HG03469 (cell line): Measurements from ENCODE around the gene USP2.

ENCODE experiments used
- ATAC-seq: cut with Tn5 transposase; IDR thresholded peaks from one replicate; pipeline ENCODE4 v1.9.1; 2021; ENCODE audit warnings: mild to moderate bottlenecking, moderate library complexity, moderate number of reproducible peaks; ENCODE audit not compliant: unreplicated experiment

Gene USP2

GRCh38 chr11:119323532-119324033 is 57.9 kb downstream of the USP2 start:
- ATAC-seq: no peak

DNA sequence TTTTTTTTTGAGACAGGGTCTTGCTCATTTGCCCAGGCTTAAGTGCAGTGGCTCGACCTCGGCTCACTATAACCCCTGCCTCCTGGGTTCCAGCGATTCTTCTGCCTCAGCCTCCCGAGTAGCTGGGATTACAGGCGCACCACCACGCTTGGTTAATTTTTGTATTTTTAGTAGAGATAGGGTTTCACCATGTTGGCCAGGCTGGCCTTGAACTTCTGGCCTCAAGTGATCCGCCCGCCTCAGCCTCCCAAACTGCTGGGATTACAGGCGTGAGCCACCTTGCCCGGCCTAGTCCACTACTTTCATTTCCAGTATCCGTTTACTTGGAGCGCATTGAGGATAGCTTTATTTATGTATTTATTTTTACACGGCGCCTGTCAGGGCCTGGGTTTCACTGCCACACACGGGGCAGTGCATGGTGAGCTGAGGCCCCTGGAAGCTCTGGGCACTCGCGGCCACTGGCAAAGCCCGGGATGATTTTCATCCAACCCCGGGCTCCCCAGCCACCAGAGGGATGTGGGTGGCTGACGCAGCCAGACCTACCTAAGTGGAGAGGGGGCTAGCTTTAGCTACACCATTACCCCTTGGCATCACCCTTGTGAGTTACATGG is 58.5 kb downstream of the USP2 start:
- no peak for ATAC-seq

DNA sequence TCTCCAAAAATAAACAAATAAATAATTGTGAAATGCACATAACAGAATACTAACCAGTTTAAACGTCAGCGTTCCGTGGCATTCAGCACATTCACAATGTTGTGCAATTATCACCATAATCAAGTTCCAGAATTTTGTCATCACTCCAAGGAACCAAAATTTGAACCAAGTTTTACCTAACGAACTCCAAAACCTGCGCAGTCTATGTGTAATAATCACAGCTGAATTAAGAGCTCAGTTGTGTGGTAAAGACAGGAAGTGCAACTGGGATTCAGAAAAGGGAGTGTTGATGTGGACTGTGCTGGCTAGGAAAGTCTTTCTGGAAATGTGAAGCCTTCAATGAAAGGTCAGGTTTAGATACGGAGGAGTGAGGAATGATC is 59.1 kb downstream of the USP2 start:
- no peak for ATAC-seq

DNA sequence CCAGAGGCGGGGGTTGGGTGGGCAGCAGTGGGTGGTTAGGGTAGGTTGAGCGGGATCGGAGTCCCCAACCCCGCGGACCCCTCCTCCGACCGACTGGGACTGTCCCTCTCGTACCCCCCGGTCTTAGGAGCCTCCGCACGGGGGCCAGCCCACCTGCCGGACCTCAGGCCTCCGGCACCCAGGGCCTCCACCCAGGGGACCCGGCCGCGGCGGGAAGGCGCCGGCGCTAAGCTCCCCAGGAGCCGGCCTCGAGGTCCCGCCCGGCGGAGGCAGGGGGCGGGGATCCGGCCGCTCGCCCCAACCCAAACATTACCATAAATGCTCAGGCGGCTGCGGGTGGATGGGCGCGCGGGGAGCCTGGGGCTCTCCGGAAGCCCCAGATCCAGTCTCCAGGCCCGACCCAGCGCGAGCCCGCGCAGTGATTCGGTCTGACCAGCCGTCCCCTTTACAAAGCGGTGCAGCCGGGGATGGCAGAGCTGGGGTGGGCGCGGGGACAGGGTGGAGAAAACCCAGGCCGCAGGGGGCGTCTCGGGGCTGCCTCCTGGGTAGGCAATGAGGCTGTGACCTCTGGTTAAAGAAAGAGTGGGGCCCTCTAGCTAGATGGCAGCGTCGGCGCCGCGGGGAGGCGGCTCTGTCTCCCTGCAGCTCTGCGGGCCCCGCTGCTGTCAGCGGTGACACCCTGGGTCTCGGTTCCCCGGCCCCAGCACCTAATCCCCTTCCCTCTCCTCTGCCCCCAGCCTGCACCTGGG is 60.5 kb downstream of the USP2 start:
- no peak for ATAC-seq

- ATAC-seq: no peak
Measured at GRCh38 chr11:119320240-119320775, 61.2 kb downstream of the USP2 start.

- ATAC-seq: no peak
Measured at GRCh38 chr11:119319700-119320239, 61.7 kb downstream of the USP2 start.

GRCh38 chr11:119319136-119319699 is 62.3 kb downstream of the USP2 start:
- no peak for ATAC-seq

- ATAC-seq: no peak
Measured at GRCh38 chr11:119318240-119319135, 63.0 kb downstream of the USP2 start.

DNA sequence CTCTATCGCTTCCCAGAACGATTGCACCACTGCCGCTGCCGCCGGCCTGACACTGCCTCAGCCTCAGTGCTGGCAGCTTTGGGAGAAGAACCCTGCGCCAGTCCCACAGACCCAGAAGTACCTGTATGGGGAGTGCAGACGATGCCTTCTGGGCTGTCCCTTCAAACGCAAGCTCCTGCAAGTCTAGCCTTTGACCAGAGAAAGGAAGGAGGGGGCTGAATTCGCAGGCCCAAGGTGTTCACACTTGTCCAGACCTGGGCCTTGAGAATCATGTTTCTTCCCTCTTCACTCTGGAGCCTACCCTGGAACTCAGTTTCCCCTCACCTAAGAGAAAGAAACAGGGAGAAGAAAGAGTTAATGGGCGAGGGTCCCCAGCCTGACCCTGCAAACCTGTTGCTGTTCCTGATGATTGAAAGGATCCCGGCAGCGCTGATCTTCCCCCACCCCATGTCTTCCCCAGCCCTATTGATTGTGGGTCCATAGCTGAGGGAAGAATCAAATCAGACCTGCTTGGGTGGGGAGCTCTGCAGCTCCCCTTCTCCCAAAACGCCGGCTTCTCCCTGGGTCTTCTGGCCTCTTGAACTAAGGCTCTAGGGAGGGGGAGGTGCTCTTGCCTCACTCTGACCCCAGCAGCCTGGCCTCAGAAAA is 63.8 kb downstream of the USP2 start:
- no peak for ATAC-seq

DNA sequence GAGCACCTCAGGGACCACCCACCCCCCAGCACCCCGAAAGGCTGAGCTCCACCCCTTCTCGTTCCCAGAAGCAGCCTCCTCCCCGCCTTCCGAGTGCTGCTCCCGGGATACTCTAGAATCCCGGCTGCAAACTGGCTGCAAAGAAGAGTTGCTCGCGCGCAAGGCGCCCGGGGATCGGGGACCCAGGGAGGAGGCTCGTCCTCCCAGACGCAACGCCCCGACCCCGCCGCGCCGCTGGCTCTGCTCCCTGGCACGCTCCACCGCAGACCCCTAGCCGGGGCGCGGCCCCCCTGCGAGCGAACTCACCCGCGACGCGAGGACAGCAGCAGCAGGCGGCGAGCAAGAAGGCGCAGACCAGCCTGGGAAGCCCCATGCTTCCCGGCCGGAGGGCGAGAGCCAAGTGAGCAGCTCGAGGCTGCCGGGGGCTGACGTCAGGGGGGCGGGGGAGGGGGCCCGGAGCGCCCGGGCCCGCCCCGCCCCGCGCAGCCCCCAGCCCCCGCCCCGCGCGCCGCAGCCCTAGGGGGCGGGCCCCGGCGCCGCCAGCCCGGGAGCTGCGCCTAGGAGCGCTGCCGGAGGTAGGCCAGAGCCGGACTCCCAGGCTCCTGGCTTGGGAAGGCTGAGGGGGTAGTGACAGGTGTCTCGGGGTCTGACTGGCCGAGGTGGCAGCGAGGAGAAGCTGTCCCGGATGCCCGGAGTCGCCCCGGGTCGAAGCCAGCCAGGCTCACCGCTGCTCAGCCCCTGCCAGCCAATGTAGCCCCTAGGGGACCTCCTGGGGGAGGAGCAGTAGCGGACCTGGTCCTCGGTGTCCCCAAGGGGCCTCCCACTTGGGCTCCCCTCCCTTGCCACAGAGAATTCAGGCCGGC is 64.5 kb downstream of the USP2 start, which contains the start of gene MCAM:
TSS of gene MCAM (minus strand) at position 402 of the 863 bp plus-strand sequence. CDS start at position 373, 29 bp downstream.
- ATAC-seq: no peak

GRCh38 chr11:119316016-119316728 is 65.3 kb downstream of the USP2 start:
- ATAC-seq: no peak

DNA sequence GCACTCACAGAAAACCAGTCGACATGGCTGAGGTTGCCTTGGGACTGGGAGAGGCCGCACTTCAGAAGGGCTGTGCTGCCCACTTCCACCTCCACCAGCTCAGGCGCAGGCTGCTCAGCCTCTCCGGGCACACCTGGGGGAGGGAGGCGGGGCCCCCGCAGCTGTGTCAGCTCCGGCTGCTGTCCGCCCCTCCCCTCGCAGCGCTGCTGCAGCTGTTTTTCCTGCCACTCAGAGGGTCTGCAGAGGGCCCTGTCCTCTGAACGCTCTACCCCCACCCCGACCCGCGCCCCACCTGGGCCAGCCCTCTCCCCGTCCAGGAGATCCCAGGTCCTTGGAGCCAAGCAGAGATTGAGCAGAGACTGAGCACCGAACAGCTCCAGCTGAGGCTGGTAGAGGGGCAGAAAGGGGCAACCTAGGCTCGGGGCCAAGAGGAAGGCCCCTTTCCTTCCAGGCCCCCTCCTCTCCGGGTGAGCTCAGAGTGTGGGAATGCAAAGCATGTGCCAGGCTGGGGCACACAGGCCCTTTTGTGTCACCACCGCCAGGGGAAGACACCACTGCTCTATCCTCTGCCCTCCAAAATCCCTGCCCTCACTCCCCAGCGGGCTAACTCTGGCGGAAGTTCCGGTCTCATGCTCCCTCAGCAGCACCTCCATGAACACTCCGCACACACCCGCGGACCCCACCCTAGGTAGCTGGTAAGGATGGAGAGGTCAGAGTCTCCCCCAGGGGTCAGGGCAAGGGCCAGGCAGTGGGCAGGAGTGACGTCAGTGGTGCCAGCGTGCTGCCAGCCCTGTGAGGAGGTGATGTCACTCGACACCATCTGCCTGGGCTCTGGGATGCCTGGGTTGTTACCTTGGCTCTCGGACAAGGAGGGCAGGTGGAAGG is 66.1 kb downstream of the USP2 start:
- ATAC-seq: no peak

- ATAC-seq: no peak
Measured at GRCh38 chr11:119314726-119315125, 66.8 kb downstream of the USP2 start.

GRCh38 chr11:119310682-119311052 is 70.8 kb downstream of the USP2 start:
- no peak for ATAC-seq

DNA sequence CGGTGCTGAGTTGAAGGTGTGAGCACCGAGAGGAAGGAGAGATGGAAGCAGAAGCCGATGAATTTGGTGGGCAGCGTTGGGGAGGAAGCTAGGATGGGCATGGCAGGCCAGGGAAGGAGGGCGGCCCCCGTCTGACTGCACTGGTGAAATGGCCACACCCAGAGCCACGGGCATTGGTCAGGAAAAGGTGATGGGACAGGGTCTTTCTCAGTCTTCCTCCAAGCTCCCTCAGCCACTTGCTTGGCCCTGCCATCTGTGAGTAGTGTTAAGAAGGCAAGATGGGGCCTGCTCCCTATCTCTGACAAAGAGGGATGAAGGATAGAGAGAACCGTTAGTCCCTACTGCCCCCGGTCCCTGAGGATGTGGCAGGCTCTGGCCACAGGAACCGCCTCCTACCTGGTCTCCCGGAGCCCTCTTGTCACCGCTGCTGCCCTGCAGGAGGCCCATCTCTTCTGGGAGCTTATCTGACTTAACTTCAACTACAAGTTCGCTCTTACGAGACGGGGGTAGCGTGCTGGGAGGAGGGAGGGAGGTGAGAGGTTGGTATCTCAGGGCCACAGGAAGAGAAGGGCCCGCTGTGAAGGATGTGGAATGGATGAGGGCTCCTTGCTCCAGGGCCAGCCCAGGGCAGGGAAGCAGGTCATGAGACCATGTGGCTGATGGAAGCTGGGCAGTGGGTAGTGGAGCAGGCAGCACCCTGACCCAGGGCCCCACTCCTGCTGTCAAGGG is 71.4 kb downstream of the USP2 start:
- ATAC-seq: no peak

GRCh38 chr11:119309411-119309810 is 72.1 kb downstream of the USP2 start:
- ATAC-seq: no peak

- ATAC-seq: no peak
Measured at GRCh38 chr11:119307974-119308373, 73.5 kb downstream of the USP2 start.
